Measurements from ENCODE around the gene MBNL2. TPM values are rescaled to one million over a fixed set of nuclear protein-coding genes. Genes with fewer than 3 reads are reported as not detected.

The MBNL2 gene
- total and polyA plus RNA-seq, 2 of the 13 experiments (the other 11 are each of a cell fraction or from before 2014, with no cell fraction given), result 30.8 to 59.0 TPM

DNA sequence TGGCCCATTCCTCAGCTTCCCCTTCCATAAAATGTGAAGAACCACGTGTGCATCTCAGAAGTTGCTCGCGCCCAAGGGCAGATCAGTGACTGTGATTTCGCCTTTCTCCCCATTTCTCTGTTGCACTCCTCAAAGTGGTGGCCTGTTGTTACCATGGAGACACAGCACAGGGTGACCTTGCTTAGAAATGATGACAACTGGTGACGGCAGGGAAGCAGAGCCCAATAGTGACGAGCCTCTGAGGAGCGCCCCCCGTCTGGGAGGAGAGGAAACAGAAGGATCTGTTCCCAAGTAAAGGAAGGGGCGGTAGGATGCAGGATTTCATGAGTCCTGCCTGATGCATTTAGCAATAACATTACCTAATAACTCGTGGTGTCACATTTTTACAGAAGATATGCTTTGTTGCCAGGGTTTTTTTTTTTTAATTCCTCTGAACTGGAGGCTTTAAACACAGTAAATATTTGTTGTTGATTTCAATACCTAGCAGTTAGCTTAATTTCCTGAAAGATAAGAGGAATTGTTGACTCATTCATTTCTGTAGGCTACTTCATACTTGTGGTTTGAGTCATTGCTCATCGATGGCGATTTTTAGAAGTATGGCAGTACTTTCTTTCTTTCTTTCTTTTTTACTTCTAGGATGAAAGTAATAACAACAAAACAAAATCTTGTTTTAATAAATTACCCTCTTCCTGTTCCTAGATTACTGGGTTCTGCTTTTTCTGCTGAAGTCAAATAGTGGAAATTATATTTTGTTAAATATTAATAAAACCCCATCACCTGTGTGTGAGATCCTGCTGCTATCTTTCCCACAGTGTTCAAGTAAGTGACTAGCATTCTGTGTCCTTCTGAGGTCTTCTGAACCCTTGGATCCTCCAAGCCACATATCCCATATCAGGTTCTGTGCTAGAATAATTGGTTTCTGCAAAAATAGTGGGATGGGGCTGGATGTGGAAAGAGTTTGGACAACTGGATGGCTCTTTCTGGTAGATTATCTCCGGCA lies 36.0 kb downstream of the MBNL2 start (continued):
- TF ChIP-seq, protein P1, sequence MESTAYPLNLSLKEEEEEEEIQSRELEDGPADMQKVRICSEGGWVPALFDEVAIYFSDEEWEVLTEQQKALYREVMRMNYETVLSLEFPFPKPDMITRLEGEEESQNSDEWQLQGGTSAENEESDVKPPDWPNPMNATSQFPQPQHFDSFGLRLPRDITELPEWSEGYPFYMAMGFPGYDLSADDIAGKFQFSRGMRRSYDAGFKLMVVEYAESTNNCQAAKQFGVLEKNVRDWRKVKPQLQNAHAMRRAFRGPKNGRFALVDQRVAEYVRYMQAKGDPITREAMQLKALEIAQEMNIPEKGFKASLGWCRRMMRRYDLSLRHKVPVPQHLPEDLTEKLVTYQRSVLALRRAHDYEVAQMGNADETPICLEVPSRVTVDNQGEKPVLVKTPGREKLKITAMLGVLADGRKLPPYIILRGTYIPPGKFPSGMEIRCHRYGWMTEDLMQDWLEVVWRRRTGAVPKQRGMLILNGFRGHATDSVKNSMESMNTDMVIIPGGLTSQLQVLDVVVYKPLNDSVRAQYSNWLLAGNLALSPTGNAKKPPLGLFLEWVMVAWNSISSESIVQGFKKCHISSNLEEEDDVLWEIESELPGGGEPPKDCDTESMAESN (CRISPR knock-in tag; conservative IDR thresholded peaks at IDR 0.05), result 0 out of 2 replicates have a peak, but pooled peaks have one; percentile 27
- TF ChIP-seq HMGXB4 (CRISPR knock-in tag; IDR thresholded peaks at IDR 0.05; ENCODE audit: borderline replicate concordance in 1 of 2, low read depth in 1 of 2) (0 out of 4 replicates have a peak, but pooled peaks of 1 of the 2 experiments have one; percentile 35), LCORL (IDR thresholded peaks at IDR 0.05) (no peak), LCORL (CRISPR knock-in tag; IDR thresholded peaks at IDR 0.05) (no peak; the same call in none of the 2 replicates), ZFP1 (CRISPR knock-in tag; IDR thresholded peaks at IDR 0.05) (peak; percentile 54; the same call in 1 of the 2 replicates), MED1 (CRISPR knock-in tag; IDR thresholded peaks at IDR 0.05) (peak; percentile 94), RFX5 (IDR thresholded peaks at IDR 0.05; ENCODE audit: low read depth, low read length) (peak; percentile 99), ZNF362 (CRISPR knock-in tag; IDR thresholded peaks at IDR 0.05; ENCODE audit: borderline replicate concordance) (peak; percentile 89; the same call in 1 of the 2 replicates), ZNF775 (CRISPR knock-in tag; IDR thresholded peaks at IDR 0.05; ENCODE audit: borderline replicate concordance) (no peak), CBFB (CRISPR knock-in tag; IDR thresholded peaks at IDR 0.05) (no peak), MNT (IDR thresholded peaks at IDR 0.05) (0 out of 2 replicates have a peak, but pooled peaks have one; percentile 11)
- TF ChIP-seq, protein P2, sequence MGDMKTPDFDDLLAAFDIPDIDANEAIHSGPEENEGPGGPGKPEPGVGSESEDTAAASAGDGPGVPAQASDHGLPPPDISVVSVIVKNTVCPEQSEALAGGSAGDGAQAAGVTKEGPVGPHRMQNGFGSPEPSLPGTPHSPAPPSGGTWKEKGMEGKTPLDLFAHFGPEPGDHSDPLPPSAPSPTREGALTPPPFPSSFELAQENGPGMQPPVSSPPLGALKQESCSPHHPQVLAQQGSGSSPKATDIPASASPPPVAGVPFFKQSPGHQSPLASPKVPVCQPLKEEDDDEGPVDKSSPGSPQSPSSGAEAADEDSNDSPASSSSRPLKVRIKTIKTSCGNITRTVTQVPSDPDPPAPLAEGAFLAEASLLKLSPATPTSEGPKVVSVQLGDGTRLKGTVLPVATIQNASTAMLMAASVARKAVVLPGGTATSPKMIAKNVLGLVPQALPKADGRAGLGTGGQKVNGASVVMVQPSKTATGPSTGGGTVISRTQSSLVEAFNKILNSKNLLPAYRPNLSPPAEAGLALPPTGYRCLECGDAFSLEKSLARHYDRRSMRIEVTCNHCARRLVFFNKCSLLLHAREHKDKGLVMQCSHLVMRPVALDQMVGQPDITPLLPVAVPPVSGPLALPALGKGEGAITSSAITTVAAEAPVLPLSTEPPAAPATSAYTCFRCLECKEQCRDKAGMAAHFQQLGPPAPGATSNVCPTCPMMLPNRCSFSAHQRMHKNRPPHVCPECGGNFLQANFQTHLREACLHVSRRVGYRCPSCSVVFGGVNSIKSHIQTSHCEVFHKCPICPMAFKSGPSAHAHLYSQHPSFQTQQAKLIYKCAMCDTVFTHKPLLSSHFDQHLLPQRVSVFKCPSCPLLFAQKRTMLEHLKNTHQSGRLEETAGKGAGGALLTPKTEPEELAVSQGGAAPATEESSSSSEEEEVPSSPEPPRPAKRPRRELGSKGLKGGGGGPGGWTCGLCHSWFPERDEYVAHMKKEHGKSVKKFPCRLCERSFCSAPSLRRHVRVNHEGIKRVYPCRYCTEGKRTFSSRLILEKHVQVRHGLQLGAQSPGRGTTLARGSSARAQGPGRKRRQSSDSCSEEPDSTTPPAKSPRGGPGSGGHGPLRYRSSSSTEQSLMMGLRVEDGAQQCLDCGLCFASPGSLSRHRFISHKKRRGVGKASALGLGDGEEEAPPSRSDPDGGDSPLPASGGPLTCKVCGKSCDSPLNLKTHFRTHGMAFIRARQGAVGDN (CRISPR knock-in tag; IDR thresholded peaks at IDR 0.05), result peak; percentile 48
- TF ChIP-seq, protein P3, sequence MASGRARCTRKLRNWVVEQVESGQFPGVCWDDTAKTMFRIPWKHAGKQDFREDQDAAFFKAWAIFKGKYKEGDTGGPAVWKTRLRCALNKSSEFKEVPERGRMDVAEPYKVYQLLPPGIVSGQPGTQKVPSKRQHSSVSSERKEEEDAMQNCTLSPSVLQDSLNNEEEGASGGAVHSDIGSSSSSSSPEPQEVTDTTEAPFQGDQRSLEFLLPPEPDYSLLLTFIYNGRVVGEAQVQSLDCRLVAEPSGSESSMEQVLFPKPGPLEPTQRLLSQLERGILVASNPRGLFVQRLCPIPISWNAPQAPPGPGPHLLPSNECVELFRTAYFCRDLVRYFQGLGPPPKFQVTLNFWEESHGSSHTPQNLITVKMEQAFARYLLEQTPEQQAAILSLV (CRISPR knock-in tag; IDR thresholded peaks at IDR 0.05; ENCODE audit: borderline replicate concordance), result 0 out of 2 replicates have a peak, but pooled peaks have one; percentile 41
